Activated CD8-positive, alpha-beta memory T cell treated with anti-CD3 and anti-CD28 coated beads, Interleukin-2, amount 50 U/mL, for 48 hours (primary cell): Measurements from ENCODE around the gene NCAM1.

ENCODE experiments used
- DNase-seq: peaks from one replicate; pipeline ENCODE4 v3.0.0-alpha.2; 2020

The NCAM1 gene

GRCh38 chr11:113177671-113178070, 216.5 kb downstream of the NCAM1 start:
- no peak for DNase-seq

GRCh38 chr11:113178381-113179070, 217.3 kb downstream of the NCAM1 start:
- DNase-seq: no peak

GRCh38 chr11:113179181-113179704, 218.0 kb downstream of the NCAM1 start:
- no peak for DNase-seq

GRCh38 chr11:113181094-113181493, 219.9 kb downstream of the NCAM1 start:
- DNase-seq: no peak

- DNase-seq: no peak
These were observed 221.1 kb downstream of the NCAM1 start for GRCh38 chr11:113182288-113182687.

GRCh38 chr11:113184498-113184897, 223.3 kb downstream of the NCAM1 start:
- no peak for DNase-seq

GRCh38 chr11:113188371-113188834, 227.2 kb downstream of the NCAM1 start:
- no peak for DNase-seq

- no peak for DNase-seq
These were observed 228.9 kb downstream of the NCAM1 start for GRCh38 chr11:113189909-113190667.

GRCh38 chr11:113192121-113192925, 231.1 kb downstream of the NCAM1 start:
- DNase-seq: no peak

GRCh38 chr11:113193016-113193415, 231.8 kb downstream of the NCAM1 start:
- DNase-seq: no peak

- no peak for DNase-seq
These were observed 232.7 kb downstream of the NCAM1 start for GRCh38 chr11:113193946-113194345.

GRCh38 chr11:113195728-113196127, 234.5 kb downstream of the NCAM1 start:
- DNase-seq: no peak

GRCh38 chr11:113197446-113197845, 236.2 kb downstream of the NCAM1 start:
- no peak for DNase-seq

GRCh38 chr11:113198972-113199661, 237.9 kb downstream of the NCAM1 start:
- DNase-seq: no peak

- DNase-seq: no peak
These were observed 238.6 kb downstream of the NCAM1 start for GRCh38 chr11:113199866-113200265.

GRCh38 chr11:113201054-113201818, 240.0 kb downstream of the NCAM1 start:
- no peak for DNase-seq

- no peak for DNase-seq
These were observed 241.2 kb downstream of the NCAM1 start for GRCh38 chr11:113202431-113202830.

GRCh38 chr11:113203141-113203753, 242.0 kb downstream of the NCAM1 start:
- DNase-seq: no peak

GRCh38 chr11:113204280-113204679, 243.1 kb downstream of the NCAM1 start:
- no peak for DNase-seq

GRCh38 chr11:113213549-113213948, 252.3 kb downstream of the NCAM1 start:
- no peak for DNase-seq

GRCh38 chr11:113222241-113222640, 261.0 kb downstream of the NCAM1 start:
- DNase-seq: no peak
